GM18909 (cell line): ENCODE results near the gene ZFPM1.
"Not testable (repeated sequence)": the region's sequence is repeated elsewhere in the genome, so short reads cannot be mapped to it uniquely, and the experiment has no call there.

ENCODE experiments used
- ATAC-seq: cut with Tn5 transposase; IDR thresholded peaks from one replicate; pipeline ENCODE4 v1.9.1; 2021; ENCODE audit warnings: mild to moderate bottlenecking; ENCODE audit not compliant: unreplicated experiment, poor library complexity

Gene ZFPM1

DNA sequence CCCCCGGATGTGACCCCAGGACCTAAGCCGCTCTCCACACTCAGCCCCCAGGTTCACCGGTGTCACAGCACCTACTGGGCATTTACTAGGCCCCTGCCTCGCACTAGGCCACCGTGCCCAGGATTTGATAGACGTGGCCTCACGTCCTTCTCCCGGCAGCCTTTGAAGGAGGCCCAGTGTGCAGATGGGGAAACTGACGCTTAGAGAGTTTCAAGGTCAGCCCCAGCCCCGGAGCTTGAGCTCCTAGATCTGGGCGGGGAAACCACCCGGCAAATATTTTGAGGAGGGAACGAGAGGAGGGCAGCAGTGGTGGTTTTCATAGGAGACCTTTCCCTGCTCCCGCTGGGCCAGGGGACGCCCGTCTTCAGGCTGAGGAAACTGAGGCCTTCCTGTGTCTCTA lies 10.3 kb downstream of the ZFPM1 start:
- ATAC-seq = no peak

DNA sequence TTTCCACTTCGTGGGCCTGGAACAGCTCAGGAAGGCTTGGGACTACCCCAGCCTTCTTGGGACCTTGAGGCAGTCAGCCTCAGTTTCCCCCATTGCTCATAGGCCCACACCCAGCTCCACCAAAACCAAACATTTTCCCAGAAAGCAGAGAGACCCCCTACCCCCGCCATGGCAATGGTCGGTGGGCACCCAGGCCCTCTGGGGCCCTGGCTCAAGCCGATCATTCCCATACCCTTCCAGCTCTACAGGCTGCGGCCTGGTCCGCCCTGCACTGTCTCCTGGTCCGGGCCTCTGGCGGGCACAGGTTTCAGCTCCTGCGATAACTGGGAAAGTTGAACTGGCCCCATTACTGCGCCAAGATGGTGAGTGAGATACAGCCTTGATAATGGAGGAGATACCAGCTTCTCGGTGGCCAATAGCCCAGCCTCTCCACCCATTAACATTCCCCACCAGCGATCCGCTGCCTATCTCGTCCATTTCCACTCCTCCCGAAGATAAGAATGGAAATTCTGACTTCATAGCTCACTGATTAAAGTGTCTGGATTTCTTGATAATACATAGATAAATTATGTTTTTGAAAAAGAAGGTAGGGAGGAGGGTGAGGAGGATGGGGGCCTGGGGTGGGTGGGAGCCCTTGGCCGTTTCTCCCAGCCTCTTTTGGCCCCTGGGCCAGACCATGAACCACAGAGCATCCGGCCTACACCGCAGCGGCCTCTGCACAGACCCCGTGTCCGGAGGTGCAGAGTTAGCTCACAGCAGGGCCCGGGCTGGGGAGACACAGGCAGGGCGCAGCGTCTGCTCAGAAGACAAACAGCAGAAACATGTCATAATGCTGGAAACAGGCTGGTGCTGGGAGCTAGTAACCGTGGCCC lies 11.6 kb downstream of the ZFPM1 start:
- ATAC-seq = no peak

DNA sequence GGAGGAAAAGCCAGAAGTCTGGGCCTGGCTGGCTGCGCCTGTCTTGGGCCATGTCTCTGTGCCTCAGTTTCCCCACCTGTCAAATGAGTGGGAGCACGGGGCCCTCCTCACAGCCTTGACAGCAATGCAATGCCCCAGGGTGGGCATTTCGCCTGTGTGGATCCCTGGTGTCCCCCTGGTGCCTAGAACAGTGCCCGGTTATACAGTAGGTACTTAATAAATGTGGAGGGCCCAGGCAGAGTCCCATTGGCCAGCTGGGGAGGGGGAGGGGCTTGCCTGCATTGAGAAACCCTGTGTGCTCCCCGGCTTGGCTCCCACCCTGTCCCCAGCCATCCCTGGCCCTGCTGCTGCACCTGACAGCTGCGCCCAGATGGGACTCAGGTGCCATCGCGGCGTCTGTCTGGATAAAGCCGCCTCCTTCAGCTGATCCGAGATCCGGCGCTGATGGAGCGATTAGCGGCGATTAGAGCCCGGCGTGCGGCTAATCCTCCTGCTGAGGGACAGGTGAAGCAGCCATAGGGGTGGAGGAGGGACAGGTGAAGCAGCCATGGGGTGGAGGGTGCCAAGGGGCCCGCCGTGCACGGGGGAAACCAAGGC lies 12.4 kb downstream of the ZFPM1 start:
- ATAC-seq = no peak

DNA sequence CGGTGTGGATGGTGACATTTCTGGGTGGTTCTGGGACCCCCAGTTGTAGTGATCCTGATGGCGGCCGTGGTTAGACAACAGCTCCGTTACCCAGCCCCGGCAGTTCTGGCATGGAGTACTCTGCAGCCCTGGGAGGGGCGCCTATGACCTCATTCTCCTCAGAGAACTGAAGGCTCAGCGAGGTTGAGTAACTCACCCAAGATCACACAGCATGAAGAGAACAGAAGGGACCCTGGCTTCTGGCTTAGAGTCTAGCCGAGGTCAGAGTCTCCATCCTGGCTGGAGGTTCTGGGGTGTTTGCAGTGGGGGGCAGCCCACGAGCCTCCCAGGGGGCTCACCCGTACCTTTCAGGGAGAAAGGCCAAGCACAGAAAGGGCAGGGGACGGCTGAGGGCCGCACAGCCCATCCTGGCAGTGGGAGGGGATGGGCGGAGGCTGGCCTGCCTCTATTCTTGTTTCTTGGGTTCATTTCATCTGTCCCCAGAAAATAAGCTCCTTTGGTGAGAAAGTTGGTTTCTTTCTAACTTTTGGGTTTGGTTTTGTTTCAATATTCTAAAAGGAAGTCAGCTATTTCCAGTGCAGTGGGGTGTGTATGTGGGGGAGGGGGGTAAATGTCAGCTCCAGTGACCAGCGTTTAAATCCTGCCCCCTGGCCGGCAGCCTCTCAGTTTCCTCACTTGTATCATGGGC lies 13.2 kb downstream of the ZFPM1 start:
- ATAC-seq = no peak

DNA sequence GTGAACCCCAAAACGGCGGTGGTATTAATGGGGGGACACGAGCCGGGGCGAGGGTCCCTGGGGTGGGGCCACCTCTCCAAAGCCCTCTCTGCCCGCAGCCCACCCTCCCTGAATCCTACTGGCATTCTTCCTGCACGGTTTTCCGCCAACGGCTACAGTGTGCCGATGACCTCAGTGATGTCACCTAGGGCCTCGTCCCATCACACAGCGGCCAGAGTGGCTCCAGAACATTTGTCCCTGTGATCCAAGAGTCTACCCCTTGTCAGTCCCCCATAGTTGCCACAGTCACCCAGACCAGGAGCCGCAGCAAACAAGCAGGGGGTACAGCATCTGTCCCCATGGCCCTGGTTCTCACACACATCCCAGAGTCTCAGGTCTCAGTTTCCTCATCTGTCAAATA lies 13.9 kb downstream of the ZFPM1 start:
- ATAC-seq = no peak

DNA sequence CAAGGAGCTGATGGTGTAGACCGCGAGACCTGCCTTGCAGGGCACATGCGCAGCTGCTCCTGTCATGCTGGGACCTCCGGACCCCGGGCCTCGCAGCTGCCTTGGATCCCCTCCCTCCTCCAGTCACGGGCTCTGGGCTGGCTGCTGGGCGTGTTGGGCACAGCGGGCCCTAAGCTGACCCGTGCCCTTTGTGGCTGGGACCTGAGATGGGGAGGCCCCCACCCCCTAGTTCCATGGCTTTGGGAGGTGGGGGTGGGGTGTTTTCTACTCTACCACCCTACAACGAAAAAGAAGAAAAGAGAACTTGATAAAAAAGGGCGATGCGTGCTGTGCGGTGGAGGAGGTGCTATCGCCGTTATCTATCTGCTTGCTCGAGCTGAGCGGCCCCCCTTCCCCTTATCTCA lies 14.5 kb downstream of the ZFPM1 start:
- ATAC-seq = no peak

DNA sequence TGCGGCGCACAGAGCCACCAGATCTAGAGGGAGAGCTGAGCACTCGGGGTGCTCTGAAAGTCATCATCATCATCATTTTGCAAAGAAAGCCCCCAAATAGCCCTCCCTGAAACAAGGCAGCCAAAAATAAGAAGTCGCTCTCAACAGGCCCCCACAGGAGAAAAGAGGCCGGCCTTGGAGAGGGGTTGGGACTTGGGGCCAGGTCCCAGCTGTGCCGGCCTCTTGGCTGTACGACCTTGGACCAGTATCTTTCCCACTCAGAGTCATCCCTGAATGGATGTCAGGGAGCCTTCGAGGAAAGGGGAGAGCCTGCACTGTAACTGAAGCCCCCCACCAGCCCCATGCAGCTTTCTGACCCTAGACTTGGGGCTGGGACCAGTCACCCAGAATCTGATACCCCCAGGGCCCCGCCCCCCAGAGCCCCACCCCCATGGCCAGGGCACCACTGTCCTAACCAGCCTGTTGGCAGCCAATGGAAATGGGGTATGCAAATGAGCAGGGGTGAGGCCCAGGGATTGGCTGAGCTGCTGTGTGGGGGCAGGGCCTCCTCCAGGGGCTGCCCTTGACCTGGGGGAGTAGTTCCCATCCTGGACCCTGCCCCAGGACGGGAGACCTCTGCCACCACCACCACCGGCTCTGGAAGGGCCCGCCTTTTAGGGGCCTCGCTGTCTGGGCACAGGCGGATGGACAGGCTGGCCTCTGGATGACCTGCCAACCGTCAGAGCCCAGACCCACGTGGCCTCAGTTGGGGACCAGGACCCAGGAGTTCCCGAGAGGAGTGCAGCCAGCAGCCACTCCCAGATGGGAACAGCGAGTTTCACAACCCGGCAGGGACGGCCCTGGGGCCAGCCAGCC lies 15.4 kb downstream of the ZFPM1 start:
- ATAC-seq = no peak

DNA sequence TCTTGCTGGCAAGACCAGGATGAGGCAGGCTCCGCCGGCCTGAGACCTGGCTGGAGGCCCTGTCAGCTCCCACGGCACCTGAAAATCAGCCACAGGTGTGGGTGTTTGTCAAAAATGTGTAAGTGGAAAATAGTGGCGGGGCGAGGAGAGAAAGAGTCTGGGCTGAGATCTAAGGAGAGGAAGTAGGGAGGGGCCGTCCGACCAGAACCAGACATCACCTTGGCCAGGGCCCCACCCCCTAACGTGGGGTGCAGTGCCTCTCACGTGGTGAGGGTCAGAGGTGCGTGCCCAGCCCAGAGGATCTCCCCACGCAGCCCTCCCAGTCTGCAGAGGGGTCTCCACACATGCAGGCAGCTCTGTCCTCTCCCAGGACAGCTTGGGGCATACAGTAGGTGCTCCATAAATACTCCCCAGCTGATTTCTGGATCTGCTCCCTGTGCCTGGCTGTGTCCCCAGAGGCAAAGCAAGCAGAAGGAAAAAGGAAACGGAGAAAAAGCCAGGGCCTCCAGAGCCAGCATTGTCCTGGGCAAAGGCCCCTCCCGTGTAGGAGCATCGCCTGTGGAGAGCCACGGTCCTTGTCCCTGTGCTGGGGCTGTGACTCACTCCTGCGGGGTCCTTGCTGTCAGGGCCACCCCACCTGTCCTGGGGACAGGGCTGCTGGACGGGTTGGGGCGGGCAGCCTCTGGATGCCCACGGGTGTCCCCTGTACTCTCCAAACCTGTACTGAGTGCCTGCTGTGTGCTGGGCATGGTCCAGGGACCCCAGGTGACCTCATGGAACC lies 16.7 kb downstream of the ZFPM1 start:
- no peak for ATAC-seq

DNA sequence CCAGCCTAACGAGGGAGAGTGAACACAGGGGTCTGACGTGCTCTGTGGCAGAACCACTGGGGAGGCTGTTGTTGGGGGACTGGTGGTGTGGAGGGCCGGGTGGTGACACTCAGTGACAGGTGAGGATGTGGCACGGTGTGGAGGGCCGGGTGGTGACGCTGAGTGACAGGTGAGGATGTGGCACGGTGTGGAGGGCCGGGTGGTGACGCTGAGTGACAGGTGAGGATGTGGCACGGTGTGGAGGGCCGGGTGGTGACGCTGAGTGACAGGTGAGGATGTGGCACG lies 17.3 kb downstream of the ZFPM1 start:
- ATAC-seq = not testable (repeated sequence)

DNA sequence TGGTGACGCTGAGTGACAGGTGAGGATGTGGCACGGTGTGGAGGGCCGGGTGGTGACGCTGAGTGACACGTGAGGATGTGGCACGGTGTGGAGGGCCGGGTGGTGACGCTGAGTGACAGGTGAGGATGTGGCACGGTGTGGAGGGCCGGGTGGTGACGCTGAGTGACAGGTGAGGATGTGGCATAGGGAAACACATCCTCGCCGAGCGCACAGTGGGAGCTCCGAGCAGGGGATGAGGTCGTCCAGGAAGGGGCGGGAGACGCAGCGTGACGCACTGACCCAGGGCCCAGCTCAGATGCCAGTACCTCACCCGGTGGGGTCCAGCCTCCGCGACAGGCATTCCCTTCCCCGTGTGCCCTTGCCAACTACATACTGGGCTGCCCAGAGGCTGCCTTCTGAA lies 17.6 kb downstream of the ZFPM1 start:
- not testable (repeated sequence) for ATAC-seq

DNA sequence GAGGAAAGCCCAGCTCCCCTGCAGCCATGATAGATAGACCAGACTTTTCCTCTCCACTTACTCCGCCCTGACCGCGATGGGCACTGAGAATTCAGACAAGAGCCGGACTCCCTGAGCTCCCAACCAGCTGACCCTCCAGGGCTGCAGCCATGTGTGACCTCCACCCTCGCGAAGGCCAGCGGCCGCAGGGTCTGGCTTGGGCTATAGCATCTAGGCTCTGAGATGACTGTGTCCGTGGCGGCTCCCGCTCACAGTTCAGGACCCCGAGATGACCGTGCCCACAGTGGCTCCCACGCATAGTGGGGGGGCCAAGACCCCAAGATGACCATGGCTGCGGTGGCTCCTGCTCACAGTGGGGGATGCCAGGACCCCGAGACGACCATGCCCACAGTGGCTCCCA lies 18.0 kb downstream of the ZFPM1 start:
- ATAC-seq = no peak

DNA sequence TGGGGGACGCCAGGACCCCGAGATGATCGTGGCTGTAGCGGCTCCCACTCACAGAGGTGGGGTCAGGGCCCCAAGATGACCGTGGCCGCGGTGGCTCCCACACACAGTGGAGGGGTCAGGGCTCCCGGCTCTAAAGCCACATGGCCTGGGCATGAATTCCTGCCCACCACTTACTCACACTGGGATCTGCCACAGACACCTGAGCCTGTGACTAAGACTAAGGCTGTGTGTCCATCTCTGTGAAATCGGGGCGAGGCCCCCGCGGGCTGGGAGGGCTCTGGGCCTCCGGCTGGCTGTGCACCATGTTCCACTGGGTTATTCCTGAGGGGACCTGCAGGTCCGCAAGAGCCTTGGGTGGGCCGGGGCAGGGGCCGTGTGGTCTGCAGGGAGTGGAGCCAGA lies 18.5 kb downstream of the ZFPM1 start:
- ATAC-seq = no peak

DNA sequence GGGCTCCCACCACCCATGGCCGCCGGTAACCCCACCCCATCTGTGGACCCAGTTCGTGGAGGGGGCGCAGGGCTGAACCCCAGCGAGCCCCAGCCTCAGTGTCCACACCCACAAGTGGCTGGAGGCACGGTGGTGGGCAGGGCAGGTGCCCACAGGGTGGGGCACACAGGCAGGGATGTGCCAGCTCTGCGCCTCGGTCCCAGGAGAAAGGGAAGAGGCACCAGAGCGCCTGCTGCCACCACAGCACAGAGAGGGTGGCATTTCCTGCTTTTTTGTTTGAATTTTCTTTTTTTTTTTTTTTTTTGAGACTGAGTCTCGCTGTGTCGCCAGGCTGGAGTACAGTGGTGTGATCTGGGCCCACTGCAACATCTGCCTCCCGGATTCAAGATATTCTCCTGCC lies 19.0 kb downstream of the ZFPM1 start:
- ATAC-seq = no peak

DNA sequence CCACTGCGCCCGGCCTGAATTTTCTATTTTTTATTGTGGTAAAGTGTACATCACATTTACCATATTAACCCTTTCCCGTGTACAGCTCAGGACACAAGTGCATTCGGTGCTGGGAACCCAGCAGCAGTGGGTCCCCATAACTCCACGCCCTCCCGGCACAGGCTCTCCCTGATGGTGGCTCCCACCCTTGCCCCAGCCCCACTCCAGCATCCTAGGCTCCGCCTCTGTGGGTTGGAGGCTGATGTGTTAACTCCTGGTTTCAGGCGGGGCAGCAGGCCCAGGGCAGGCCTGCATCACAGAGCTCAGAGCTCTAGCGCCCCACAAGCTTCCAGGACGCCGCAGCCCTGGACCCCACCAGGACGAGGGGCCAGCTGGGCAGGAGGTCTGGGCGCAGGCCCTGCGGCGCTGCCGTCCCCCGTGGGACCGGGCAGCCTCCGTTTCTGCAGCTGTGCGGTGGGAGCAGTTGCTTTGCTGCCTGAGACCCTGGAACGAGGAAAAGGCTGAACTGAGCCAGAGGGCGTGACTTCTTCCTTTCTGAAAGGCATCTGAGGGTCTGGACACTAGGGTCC lies 19.6 kb downstream of the ZFPM1 start:
- no peak for ATAC-seq

DNA sequence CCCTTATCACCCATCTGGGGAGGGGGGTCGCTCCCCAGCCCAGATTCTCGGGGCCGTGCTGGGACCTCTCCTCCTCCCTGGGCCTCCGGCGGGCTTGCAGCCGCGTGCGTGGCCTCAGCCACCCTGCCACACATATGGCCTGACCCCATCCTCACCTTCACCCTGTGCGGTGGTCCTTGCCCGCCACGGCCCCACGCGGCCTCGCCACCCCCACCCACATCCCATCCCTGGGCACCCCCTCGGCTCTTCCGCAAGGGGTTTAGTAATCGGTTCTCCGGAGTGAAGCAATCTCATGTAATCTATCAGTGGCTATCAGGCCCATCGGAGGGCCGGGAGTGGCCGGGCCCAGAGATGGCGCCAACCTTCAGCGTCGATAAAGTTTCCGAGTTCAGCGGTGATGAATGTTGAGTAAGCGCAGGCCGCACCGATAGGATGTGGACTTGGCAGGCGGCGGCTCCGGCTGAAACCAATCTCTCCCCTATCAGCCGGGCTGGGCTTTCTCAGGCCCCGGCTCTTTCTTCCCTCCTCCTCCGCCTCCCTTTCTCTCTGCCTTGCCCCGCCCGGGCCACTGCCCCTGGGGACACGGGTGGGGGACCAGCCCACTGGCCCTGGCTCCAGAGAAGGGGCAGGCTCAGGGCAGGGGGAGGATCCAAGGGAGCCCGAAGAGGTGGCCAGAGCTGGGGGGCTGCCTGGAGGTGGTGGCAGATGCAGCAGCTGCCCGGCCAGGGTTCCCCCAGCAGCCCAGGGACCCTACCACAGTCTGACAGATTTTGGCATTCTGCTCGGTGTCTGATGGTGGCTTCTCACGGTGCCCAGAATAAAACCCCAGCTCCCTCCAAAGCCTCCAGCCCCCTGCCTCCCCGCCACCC lies 20.8 kb downstream of the ZFPM1 start:
- ATAC-seq = no peak

DNA sequence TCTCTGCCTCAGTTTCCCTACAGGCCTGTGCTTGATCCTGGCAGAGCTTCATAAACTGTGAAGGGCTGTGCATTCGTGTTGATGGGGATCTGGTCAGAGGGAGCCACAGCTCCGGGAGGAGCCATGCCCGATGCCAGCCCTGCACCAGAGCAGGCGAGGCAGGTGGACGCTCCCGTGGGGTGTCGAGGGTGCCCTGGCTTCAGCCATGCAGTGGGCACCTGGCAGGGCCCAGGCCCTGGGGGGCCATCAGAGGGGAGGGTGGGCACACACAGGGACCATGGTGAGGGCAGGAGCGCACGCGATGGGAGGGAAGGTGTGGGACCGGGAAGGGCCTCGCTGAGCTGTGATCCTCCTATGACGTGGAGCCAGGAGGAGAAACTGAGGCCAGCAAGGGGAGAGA lies 22.0 kb downstream of the ZFPM1 start:
- ATAC-seq = no peak

DNA sequence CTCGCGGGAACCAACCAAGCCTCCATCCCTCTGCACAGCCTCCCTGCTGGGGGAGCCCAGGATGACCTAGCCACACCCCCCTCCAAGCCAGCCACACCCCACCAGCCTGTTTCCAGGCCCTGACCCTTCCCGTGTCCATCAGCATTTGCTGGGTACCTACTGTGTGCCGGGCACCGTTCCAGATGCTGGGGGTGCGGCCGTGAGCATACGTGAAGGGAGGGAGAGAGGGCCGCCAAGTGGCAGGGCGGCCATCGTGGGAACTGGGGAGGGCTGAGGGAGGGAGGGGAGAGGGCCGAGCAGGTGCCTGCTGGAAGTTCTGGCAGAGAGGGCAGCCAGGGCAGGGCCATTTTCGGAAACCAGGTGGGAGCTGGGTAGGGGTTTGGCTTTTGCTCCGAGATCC lies 23.1 kb downstream of the ZFPM1 start:
- no peak for ATAC-seq

DNA sequence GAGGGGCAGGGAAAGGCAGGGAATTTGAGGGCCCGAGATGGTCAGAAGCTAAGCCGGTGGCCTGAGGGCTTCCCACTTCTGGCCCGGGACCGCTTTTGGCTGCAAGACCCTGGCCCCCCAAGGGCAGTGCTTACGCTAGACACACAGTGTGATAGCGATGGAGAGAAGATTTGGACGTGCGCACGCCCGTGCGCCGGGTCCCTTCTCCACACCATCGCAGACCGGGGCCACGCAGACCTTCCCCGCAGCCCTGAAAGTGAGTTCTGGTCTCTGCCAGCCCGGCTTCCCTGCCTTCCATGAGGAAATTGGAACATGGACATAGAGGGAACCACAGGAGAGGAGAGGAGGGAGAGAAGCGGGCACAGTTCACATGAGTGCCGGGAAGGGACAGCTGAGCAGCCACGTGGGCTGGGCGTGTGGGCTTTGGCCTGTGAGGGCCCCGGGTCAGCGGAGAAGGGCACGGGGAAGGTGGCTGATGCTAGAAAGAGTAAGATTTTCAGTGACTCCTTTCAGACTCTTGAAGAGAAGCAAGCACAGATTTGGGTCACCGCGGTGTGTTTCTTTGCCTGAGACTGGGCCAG lies 23.8 kb downstream of the ZFPM1 start:
- no peak for ATAC-seq
